ENCODE results near the gene ANKH. TPM values are rescaled to one million over a fixed set of nuclear protein-coding genes. Genes with fewer than 3 reads are reported as not detected.

Gene ANKH
- total RNA-seq, 1 donor from 2014 or later, result 39.1 TPM

DNA sequence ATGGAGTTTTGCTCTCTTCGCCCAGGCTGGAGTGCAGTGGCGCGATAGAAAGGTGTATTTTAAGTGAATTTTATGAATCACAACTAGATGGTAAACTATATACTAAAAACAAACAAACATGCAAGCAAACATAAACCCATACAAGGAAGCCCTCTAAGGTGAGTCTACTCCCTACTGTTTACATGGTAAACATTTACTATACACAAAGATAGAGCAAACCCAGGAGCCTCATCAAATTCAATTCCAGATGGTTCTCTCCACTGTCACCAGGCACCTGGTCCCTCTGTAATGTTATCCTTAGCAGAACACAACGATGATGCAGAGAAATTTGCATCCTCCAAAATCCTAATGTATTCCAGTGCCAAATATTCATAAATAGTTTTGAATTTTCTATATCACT lies 17.9 kb downstream of the ANKH start:
- no peaks in the 10 kb centered on the region for H3K27me3 Mint-ChIP-seq (ENCODE audit: low read depth)
- no peak overlapping the region for H3K27ac Mint-ChIP-seq
- no peak overlapping the region for H3K4me3 Mint-ChIP-seq
- TF ChIP-seq, protein P1, sequence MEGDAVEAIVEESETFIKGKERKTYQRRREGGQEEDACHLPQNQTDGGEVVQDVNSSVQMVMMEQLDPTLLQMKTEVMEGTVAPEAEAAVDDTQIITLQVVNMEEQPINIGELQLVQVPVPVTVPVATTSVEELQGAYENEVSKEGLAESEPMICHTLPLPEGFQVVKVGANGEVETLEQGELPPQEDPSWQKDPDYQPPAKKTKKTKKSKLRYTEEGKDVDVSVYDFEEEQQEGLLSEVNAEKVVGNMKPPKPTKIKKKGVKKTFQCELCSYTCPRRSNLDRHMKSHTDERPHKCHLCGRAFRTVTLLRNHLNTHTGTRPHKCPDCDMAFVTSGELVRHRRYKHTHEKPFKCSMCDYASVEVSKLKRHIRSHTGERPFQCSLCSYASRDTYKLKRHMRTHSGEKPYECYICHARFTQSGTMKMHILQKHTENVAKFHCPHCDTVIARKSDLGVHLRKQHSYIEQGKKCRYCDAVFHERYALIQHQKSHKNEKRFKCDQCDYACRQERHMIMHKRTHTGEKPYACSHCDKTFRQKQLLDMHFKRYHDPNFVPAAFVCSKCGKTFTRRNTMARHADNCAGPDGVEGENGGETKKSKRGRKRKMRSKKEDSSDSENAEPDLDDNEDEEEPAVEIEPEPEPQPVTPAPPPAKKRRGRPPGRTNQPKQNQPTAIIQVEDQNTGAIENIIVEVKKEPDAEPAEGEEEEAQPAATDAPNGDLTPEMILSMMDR (IDR thresholded peaks at IDR 0.05; ENCODE audit: unreplicated experiment), result no peak
- H3K4me1 Mint-ChIP-seq, result peaks cover 23% of the 10 kb centered on the region
- H3K9me3 Mint-ChIP-seq, result no peaks in the 10 kb centered on the region
- no peak for DNase-seq (ENCODE audit: low spot score in 2 of 2, unreplicated experiment in 2 of 2)
- H3K36me3 Mint-ChIP-seq, result peaks cover 4% of the 10 kb centered on the region

DNA sequence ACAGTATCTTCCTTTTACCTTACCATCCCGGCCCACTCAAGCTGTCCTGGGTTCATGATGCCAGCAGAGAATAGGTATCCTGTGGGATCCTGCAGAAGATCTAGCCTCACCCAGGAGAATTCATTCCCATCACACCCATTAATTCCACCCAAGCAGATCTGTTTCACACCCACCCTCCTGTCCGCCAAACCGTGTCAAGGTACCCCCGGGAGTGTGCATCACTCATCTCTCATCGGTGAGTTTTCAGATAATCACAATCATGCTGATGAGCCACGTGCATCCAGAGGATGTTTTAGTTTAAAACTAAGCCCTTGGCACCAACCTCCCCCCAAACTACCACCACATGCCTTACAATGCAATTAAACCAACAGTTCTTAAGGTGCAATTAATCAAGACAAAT lies 18.8 kb downstream of the ANKH start:
- Mint-ChIP-seq H3K4me1 (peaks cover 23% of the 10 kb centered on the region), H3K27ac (no peak overlapping the region), H3K4me3 (no peak overlapping the region)

GRCh38 chr5:14851999-14852526 lies 19.5 kb downstream of the ANKH start:
- TF ChIP-seq, protein P1 (IDR thresholded peaks at IDR 0.05; ENCODE audit: unreplicated experiment), result no peak
- Mint-ChIP-seq H3K4me1 (peaks cover 23% of the 10 kb centered on the region), H3K27ac (no peak overlapping the region)

More for the DNA sequence above, 18.8 kb downstream of the ANKH start:
- TF ChIP-seq, protein P1 (IDR thresholded peaks at IDR 0.05; ENCODE audit: unreplicated experiment), result no peak
- Mint-ChIP-seq H3K9me3 (no peaks in the 10 kb centered on the region), H3K27me3 (ENCODE audit: low read depth) (no peaks in the 10 kb centered on the region), H3K36me3 (peaks cover 4% of the 10 kb centered on the region)
- no peak for DNase-seq (ENCODE audit: low spot score in 2 of 2, unreplicated experiment in 2 of 2)

DNA sequence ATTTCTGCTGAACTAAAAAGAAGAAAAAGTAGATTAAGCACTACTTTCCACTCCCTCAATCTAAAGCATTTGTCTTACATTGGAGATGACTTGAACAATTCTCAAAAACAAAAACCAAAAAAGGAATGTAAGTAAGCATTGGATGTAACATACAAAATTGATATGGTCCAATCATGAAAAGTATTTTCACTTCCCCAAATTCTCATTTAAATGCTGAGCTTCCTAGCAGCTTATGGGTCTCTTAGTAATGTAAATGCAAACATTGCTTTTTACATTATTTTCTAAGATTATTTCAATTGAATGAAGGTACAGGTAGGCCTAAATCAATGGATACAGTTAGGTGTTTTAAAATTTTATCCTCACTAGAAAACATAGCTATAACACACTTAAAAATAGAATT lies 20.0 kb downstream of the ANKH start:
- Mint-ChIP-seq H3K4me3 (no peak overlapping the region), H3K36me3 (peaks cover 1% of the 10 kb centered on the region), H3K9me3 (no peaks in the 10 kb centered on the region), H3K27ac (no peak overlapping the region), H3K27me3 (ENCODE audit: low read depth) (no peaks in the 10 kb centered on the region), H3K4me1 (peaks cover 23% of the 10 kb centered on the region)
- DNase-seq (ENCODE audit: low spot score in 2 of 2, unreplicated experiment in 2 of 2), result no peak
- TF ChIP-seq, protein P1 (IDR thresholded peaks at IDR 0.05; ENCODE audit: unreplicated experiment), result no peak

More at GRCh38 chr5:14851999-14852526, 19.5 kb downstream of the ANKH start:
- H3K9me3 Mint-ChIP-seq, result no peaks in the 10 kb centered on the region
- H3K36me3 Mint-ChIP-seq, result peaks cover 2% of the 10 kb centered on the region
- H3K27me3 Mint-ChIP-seq (ENCODE audit: low read depth), result no peaks in the 10 kb centered on the region
- DNase-seq (ENCODE audit: low spot score in 2 of 2, unreplicated experiment in 2 of 2), result no peak
- H3K4me3 Mint-ChIP-seq, result no peak overlapping the region

DNA sequence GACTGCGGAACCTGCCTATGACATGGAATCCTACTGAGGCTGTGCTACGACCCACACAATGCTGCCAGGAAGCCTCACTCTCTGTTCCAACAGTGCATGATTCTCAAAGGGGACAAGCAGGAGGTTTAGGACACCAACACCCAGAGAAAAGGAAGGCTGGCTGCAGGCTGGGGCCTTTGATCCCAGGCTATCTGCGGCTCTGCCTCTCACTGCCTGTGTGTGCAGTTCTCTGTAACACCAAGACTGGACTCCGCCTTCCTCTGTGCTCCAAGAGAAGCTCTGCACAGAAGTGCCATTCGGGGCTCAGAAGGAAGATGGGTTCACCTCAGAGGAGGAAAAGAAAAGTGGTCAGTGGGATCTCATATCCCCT lies 20.5 kb downstream of the ANKH start:
- no peaks in the 10 kb centered on the region for H3K9me3 Mint-ChIP-seq
- H3K4me3 Mint-ChIP-seq, result no peak overlapping the region
- no peak for DNase-seq (ENCODE audit: low spot score in 2 of 2, unreplicated experiment in 2 of 2)
- TF ChIP-seq, protein P1 (IDR thresholded peaks at IDR 0.05; ENCODE audit: unreplicated experiment), result no peak
- no peaks in the 10 kb centered on the region for H3K27me3 Mint-ChIP-seq (ENCODE audit: low read depth)
- H3K4me1 Mint-ChIP-seq, result peaks cover 23% of the 10 kb centered on the region
- no peak overlapping the region for H3K27ac Mint-ChIP-seq
- H3K36me3 Mint-ChIP-seq, result no peaks in the 10 kb centered on the region
